HG02970 (cell line): ENCODE measurements around the gene RPS27L.
A peak's percentile ranks its signal among the peaks of the same experiment; 100 is the strongest.

Source experiments
- ATAC-seq: cut with Tn5 transposase; IDR thresholded peaks from one replicate; pipeline ENCODE4 v1.9.1; 2021; ENCODE audit warnings: mild to moderate bottlenecking, moderate library complexity, moderate number of reproducible peaks; ENCODE audit not compliant: unreplicated experiment, low FRiP score

The RPS27L gene

DNA sequence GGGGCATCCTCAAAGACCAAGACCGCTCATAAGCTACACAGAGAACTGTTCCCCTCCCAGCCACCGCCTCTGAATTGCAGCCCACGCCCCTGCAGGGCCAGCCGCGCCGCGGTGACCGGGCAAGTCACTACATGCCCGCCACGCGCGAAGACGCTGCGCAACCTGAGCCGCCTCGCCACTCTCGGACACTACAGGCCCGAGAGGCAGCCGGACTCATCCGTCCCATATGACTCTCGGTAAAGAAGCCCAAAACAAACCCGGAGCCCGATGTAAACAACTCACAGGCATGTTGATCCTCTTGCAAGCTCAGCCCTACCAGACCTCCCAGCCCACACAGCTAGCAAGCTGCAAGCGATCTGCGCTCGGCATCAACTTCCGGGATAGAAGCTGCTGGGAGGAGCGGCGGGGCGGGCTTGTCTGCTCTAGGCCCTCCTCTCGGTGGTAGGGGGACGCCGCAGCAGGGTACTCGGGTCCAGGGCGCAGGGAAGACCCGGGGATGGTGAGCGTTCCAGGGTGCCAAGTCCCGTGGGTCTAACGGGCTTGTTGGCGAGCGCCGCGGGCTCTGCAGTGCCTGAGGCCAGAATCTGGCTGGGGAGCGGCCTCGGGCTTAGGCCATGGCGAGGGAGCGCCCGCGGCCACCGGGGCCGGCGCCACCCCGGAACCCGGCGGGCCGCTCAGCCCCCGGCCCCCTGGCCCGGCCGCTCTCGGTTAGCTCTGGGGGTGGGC lies at the start of gene RPS27L:
Gene RPS27L (minus strand): TSS at position 360 of the 726 bp plus-strand sequence. CDS start 72 bp downstream, at position 288.
- peak; percentile 90 for ATAC-seq

DNA sequence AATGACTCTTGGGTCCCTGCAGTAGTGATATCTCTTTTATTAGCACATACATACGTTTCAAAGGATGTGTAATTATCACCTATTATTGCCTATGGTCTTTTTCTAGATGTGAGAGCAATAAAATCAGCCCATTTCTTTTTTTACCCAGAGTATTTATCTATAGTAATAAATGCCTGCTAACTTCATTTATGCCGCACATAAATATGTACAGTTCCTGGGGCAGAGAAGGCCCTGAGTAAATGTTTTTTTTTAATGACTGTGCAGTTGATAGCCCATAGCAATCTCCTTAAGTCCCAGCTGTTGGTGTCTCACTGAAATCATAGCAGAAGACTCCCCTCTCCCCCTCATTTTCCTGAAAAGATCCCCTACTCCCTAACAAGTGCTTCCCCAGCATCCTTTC lies 48.8 kb upstream of the RPS27L start:
- no peak for ATAC-seq

GRCh38 chr15:63203451-63204090 lies 46.3 kb upstream of the RPS27L start:
- no peak for ATAC-seq

- ATAC-seq, result no peak
Observed at GRCh38 chr15:63202861-63203260, 45.6 kb upstream of the RPS27L start.

DNA sequence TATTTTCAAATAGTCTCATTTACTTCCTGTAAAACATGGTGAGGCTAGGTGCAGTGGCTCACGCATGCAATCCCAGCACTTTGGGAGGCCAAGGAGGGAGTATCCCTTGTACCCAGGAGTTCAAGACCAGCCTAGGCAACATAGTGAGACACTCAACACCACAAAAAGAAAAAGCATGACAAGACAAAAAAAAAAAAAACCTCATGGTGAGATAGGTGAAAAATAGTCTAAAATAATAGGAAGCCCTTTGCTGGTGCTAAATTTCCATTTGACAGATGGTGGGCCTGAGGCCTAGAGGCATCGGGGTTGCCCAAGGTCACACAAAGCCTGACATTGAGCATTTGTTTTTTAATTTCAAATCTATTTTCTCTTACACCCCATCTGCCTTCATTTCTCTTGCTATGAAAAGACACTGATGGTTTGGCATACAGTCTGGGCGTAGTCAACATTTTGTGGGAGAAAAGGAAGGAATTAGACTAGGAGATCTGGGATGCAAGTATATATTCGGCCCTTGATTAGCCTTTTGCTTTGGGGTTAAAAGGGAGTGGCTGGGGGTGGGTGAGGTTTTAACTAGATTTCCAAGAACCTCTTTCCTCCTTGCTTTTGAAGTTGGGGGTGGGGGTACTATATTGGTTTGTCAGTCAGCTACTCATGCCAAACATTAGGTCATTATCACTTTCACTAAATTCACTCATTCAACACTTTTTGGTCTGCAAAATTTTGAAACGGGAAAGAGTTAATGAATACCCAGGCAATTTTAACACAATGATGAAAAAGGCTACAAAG lies 43.4 kb upstream of the RPS27L start:
- no peak for ATAC-seq

DNA sequence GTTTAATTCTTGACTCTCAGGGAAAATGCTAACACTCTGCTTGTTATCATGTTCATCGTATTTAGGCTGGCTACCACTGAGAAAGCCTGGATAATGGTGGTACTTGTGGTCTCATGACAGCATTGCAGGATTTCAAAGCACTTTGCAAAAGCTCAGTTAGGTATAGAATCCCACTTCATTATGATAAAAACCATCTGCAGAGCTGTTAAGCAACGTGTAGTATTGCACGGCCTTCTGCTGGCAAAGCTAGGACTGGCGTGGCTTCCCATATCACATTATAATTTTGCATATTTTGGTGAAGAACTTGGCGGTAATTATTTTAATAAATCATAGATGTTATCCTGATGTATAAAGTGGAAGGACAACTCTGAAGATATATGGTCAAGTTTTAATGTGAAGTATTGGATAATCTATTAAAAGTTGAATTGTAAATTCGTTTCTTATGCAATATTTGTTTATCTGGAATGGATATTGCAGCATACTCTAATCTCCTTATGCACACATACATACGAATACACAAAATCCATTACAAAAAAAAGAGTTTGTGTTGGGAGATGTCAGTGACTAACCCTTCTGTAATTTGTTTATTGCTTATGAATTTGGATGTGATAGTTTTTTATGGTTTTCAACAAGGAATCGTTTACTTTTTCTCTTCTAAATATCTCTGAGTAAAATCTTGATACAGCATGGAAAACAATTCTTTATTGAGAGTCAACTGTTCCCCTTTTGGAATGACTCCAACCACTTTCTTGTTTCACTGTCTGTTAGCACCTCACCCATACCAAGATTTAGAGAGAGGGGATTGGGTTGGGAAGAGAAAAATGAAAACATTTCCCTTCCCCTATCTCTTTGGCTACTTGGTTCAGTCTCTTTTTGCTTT lies 41.3 kb upstream of the RPS27L start:
- no peak for ATAC-seq

DNA sequence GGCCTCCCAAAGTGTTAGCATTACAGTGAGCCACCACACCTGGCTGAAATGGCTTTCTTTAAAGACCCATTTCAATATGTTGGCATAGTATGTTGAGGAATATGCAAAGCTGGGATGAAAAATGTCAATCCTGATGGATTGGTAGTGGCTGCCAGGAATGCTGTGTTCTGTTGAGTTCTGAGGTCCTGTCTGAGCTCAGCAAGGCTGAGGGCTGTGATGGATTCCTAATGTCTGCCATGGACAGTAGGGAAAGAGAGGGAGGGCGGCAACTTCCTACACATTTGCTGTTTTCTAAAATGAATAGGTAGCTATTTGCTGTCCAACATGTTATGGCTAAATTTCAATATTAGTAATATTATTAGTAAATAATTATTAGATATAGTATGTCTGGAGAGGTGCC lies 40.3 kb upstream of the RPS27L start:
- no peak for ATAC-seq

DNA sequence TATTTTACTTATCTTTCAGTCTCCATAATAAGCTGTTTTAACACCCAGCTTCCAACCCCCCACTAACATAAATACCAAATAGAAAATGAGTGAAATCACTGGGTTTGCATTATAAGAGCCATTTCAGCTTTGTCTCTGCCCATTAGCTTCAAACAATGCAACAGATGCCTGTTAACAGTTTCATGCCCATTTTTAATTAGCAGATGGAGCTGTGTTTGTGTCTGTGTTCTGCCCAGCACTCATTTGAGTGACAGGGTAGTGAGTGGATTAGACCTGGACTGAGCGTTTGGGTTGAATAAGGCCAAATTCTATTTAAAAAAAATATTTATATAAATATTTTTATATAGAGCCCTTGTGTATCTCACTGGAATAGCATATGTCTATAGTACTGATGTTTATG lies 39.6 kb upstream of the RPS27L start:
- no peak for ATAC-seq

- ATAC-seq, result no peak
Observed at GRCh38 chr15:63195569-63196015, 38.3 kb upstream of the RPS27L start.

- no peak for ATAC-seq
Observed at GRCh38 chr15:63194880-63195568, 37.7 kb upstream of the RPS27L start.

GRCh38 chr15:63194302-63194701 lies 37.0 kb upstream of the RPS27L start:
- ATAC-seq, result no peak

GRCh38 chr15:63192619-63193206 lies 35.4 kb upstream of the RPS27L start:
- no peak for ATAC-seq

- ATAC-seq, result no peak
Observed at GRCh38 chr15:63191895-63192618, 34.8 kb upstream of the RPS27L start.

DNA sequence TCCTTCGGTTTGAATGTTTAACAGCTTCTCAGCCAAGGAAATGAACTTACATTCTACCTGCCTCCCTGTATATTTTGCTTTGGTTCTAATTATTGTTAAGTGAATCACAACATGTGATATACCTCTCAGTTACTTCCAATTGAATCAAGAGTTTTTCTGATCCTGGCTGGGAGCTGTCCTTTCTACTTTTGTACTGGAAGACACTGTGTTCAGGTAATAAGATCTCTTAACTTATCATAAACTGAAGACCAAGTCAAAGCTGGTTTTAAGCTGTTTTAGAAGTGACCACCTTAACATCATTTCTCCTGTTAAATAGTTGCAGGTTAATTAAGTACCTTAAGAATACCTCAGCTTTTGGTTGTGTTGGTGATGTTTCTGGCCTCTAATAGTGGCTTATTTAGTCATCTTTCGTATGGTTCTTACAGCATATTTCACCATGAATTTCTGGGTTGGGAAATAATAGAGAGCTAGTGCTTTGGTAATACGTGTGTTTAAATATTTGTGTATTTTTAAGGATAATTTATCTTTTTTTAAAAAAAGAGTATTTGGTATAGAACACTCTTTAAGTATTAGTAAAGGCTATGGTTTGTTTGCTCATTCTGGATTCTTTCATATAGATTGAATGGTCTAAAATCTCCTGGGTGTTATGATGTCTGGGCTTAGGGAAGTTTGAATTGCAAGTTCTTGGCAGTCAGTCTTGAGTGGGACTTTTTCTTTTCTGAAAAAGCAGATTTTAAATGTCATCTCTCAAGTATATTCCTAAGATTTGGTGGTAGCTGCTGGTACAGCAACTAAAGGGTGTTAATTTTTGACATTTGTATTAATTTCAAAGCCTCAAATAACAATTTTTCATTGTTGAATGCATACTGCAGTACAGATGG lies 33.7 kb upstream of the RPS27L start:
- ATAC-seq, result no peak

DNA sequence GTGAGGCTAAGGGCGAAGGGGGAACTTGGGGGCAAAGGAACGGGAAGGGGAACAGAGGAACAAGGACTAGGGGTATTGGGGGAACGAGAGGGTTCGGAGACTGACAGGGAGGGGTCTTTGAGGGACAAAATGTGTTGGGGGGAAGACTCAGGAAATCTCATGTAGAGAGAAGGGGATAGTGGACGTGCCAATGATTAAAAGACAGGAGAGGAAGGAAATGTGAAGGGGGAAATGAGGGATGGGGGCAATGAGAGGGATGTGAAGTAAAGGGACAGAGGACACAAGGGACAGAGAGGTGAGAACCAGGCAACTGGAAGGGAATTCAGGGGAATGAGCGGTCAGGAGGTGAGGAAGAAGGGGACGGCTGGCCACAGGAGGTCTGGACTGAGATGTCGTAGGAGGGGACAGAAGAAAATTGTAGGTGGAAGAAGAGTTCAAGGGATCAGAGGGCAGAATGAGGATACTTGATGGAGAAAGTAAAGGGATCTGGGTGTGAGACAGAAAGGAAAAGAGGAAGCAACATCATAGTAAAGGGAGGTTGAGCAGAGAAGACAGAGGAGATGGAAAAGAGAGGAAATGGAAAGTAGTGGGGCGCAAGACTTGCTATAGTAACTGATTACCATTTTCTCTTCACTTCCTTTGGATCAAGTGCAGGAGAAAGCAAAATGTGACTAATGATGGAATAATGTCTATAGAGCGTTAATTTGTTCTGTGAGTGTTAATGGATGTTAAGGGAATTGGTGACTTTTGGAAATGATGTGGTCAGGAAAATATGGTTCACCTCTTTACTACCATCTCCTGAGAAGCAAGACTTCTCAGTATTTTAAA lies 32.9 kb upstream of the RPS27L start:
- no peak for ATAC-seq

GRCh38 chr15:63188926-63189871 lies 31.9 kb upstream of the RPS27L start, which contains the start of gene RAB8B:
RAB8B (plus strand) TSS chr15:63189606; CDS start chr15:63189625, 19 bp downstream.
- peak; percentile 77 for ATAC-seq
